ENCODE measurements around the gene APOB.

Gene APOB

GRCh38 chr2:21019000-21019677, 24.7 kb downstream of the APOB start:
- DNase-seq: no peak

- no peak for DNase-seq
Measured at GRCh38 chr2:21018290-21018689, 25.6 kb downstream of the APOB start.

GRCh38 chr2:21017748-21018276, 26.1 kb downstream of the APOB start:
- DNase-seq: no peak

GRCh38 chr2:21015281-21015645, 28.6 kb downstream of the APOB start:
- DNase-seq: no peak

- no peak for DNase-seq
Measured at GRCh38 chr2:21014364-21015280, 29.3 kb downstream of the APOB start.

- DNase-seq: no peak
Measured at GRCh38 chr2:21013043-21013816, 30.6 kb downstream of the APOB start.

- no peak for DNase-seq
Measured at GRCh38 chr2:21012557-21012937, 31.3 kb downstream of the APOB start.

GRCh38 chr2:21011876-21012556, 31.9 kb downstream of the APOB start:
- DNase-seq: no peak

GRCh38 chr2:21011453-21011852, 32.4 kb downstream of the APOB start:
- DNase-seq: no peak

GRCh38 chr2:21010813-21011439, 32.9 kb downstream of the APOB start:
- DNase-seq: no peak

GRCh38 chr2:21009662-21010225, 34.1 kb downstream of the APOB start:
- no peak for DNase-seq

GRCh38 chr2:21008790-21009661, 34.8 kb downstream of the APOB start:
- DNase-seq: no peak

- DNase-seq: no peak
Measured at GRCh38 chr2:21008014-21008789, 35.7 kb downstream of the APOB start.

- no peak for DNase-seq
Measured at GRCh38 chr2:21007129-21008013, 36.5 kb downstream of the APOB start.

GRCh38 chr2:21006423-21007128, 37.3 kb downstream of the APOB start:
- DNase-seq: no peak

- DNase-seq: no peak
Measured at GRCh38 chr2:21005700-21006422, 38.0 kb downstream of the APOB start.

- no peak for DNase-seq
Measured at GRCh38 chr2:21005111-21005699, 38.7 kb downstream of the APOB start.
